HG02798 (cell line): Measurements from ENCODE around the gene GTF2A1.
A peak's percentile ranks its signal among the peaks of the same experiment; 100 is the strongest.

ENCODE experiments used
- ATAC-seq: cut with Tn5 transposase; IDR thresholded peaks from one replicate; pipeline ENCODE4 v1.9.1; 2021; ENCODE audit warnings: mild to moderate bottlenecking; ENCODE audit not compliant: unreplicated experiment, poor library complexity

Gene GTF2A1

GRCh38 chr14:81187832-81188522, 32.8 kb downstream of the GTF2A1 start:
- ATAC-seq: peak; percentile 93

GRCh38 chr14:81179631-81180030, 41.1 kb downstream of the GTF2A1 start:
- no peak for ATAC-seq

GRCh38 chr14:81178063-81178462, 42.7 kb downstream of the GTF2A1 start:
- peak; percentile 63 for ATAC-seq

- no peak for ATAC-seq
These were observed 43.5 kb downstream of the GTF2A1 start for GRCh38 chr14:81177225-81177624.

GRCh38 chr14:81176241-81176640, 44.5 kb downstream of the GTF2A1 start:
- ATAC-seq: no peak

- ATAC-seq: peak; percentile 21
These were observed 47.9 kb downstream of the GTF2A1 start for GRCh38 chr14:81172881-81173280.

GRCh38 chr14:81172353-81172752, 48.4 kb downstream of the GTF2A1 start:
- ATAC-seq: peak; percentile 18

GRCh38 chr14:81170829-81171195, 49.9 kb downstream of the GTF2A1 start:
- no peak for ATAC-seq

GRCh38 chr14:81170104-81170828, 50.5 kb downstream of the GTF2A1 start:
- peak; percentile 97 for ATAC-seq

- ATAC-seq: peak; percentile 7
These were observed 51.1 kb downstream of the GTF2A1 start for GRCh38 chr14:81169711-81170103.

GRCh38 chr14:81169267-81169666, 51.5 kb downstream of the GTF2A1 start:
- ATAC-seq: no peak

- no peak for ATAC-seq
These were observed 54.6 kb downstream of the GTF2A1 start for GRCh38 chr14:81166121-81166520.

- no peak for ATAC-seq
These were observed 55.6 kb downstream of the GTF2A1 start for GRCh38 chr14:81165188-81165587.

GRCh38 chr14:81164167-81164774, 56.5 kb downstream of the GTF2A1 start:
- ATAC-seq: peak; percentile 93

GRCh38 chr14:81162941-81163340, 57.8 kb downstream of the GTF2A1 start:
- ATAC-seq: no peak

GRCh38 chr14:81161749-81162148, 59.0 kb downstream of the GTF2A1 start:
- ATAC-seq: no peak

- ATAC-seq: no peak
These were observed 59.7 kb downstream of the GTF2A1 start for GRCh38 chr14:81161088-81161487.

- no peak for ATAC-seq
These were observed 63.3 kb downstream of the GTF2A1 start for GRCh38 chr14:81157431-81157830.

GRCh38 chr14:81153187-81153586, 67.6 kb downstream of the GTF2A1 start:
- no peak for ATAC-seq

- ATAC-seq: no peak
These were observed 72.1 kb downstream of the GTF2A1 start for GRCh38 chr14:81148635-81149034.

- ATAC-seq: no peak
These were observed 73.4 kb downstream of the GTF2A1 start for GRCh38 chr14:81147140-81147897.
